ENCODE results near the gene AP1S2.
"Not testable (repeated sequence)": the region's sequence is repeated elsewhere in the genome, so short reads cannot be mapped to it uniquely, and the experiment has no call there.

AP1S2 gene

GRCh38 chrX:15854712-15855567 is at the start of gene AP1S2:
Gene AP1S2, minus strand, starts transcription at chrX:15854813. Its CDS starts 2,289 bp downstream, at chrX:15852524.
- peak; percentile 87 to 89 for DNase-seq (ENCODE audit: extremely low read depth in 1 of 2, low read depth in 1 of 2)

- no peak for DNase-seq (ENCODE audit: extremely low read depth in 1 of 2, low read depth in 1 of 2)
Observed at GRCh38 chrX:15903186-15903681, 48.6 kb upstream of the AP1S2 start.

- DNase-seq (ENCODE audit: extremely low read depth in 1 of 2, low read depth in 1 of 2) = no peak
Observed at GRCh38 chrX:15895334-15895733, 40.7 kb upstream of the AP1S2 start.

- DNase-seq (ENCODE audit: extremely low read depth in 1 of 2, low read depth in 1 of 2) = no peak
Observed at GRCh38 chrX:15894724-15895123, 40.1 kb upstream of the AP1S2 start.

- DNase-seq (ENCODE audit: extremely low read depth in 1 of 2, low read depth in 1 of 2) = no peak
Observed at GRCh38 chrX:15890463-15890862, 35.9 kb upstream of the AP1S2 start.

- DNase-seq (ENCODE audit: extremely low read depth in 1 of 2, low read depth in 1 of 2) = no peak
Observed at GRCh38 chrX:15888062-15888461, 33.4 kb upstream of the AP1S2 start.

GRCh38 chrX:15883540-15883863 is 28.9 kb upstream of the AP1S2 start:
- no peak for DNase-seq (ENCODE audit: extremely low read depth in 1 of 2, low read depth in 1 of 2)

- DNase-seq (ENCODE audit: extremely low read depth in 1 of 2, low read depth in 1 of 2) = no peak
Observed at GRCh38 chrX:15882704-15883539, 28.3 kb upstream of the AP1S2 start.

- DNase-seq (ENCODE audit: extremely low read depth in 1 of 2, low read depth in 1 of 2) = no peak
Observed at GRCh38 chrX:15881381-15881897, 26.8 kb upstream of the AP1S2 start.

GRCh38 chrX:15877914-15878313 is 23.3 kb upstream of the AP1S2 start:
- DNase-seq (ENCODE audit: extremely low read depth in 1 of 2, low read depth in 1 of 2) = not testable (repeated sequence)

- no peak for DNase-seq (ENCODE audit: extremely low read depth in 1 of 2, low read depth in 1 of 2)
Observed at GRCh38 chrX:15877380-15877779, 22.8 kb upstream of the AP1S2 start.

GRCh38 chrX:15874672-15875071 is 20.1 kb upstream of the AP1S2 start:
- no peak for DNase-seq (ENCODE audit: extremely low read depth in 1 of 2, low read depth in 1 of 2)

GRCh38 chrX:15873566-15873965 is 19.0 kb upstream of the AP1S2 start:
- DNase-seq (ENCODE audit: extremely low read depth in 1 of 2, low read depth in 1 of 2) = no peak

GRCh38 chrX:15870310-15870709 is 15.7 kb upstream of the AP1S2 start:
- no peak for DNase-seq (ENCODE audit: extremely low read depth in 1 of 2, low read depth in 1 of 2)

- no peak for DNase-seq (ENCODE audit: extremely low read depth in 1 of 2, low read depth in 1 of 2)
Observed at GRCh38 chrX:15869695-15870094, 15.1 kb upstream of the AP1S2 start.

GRCh38 chrX:15866147-15866546 is 11.5 kb upstream of the AP1S2 start:
- no peak for DNase-seq (ENCODE audit: extremely low read depth in 1 of 2, low read depth in 1 of 2)

- DNase-seq (ENCODE audit: extremely low read depth in 1 of 2, low read depth in 1 of 2) = no peak
Observed at GRCh38 chrX:15864629-15865028, 10.0 kb upstream of the AP1S2 start.

- no peak for DNase-seq (ENCODE audit: extremely low read depth in 1 of 2, low read depth in 1 of 2)
Observed at GRCh38 chrX:15864023-15864422, 9.4 kb upstream of the AP1S2 start.

- DNase-seq (ENCODE audit: extremely low read depth in 1 of 2, low read depth in 1 of 2) = no peak
Observed at GRCh38 chrX:15860921-15861320, 6.3 kb upstream of the AP1S2 start.

- DNase-seq (ENCODE audit: extremely low read depth in 1 of 2, low read depth in 1 of 2) = no peak
Observed at GRCh38 chrX:15858051-15858450, 3.4 kb upstream of the AP1S2 start.

GRCh38 chrX:15856636-15857035 is 2.0 kb upstream of the AP1S2 start:
- DNase-seq (ENCODE audit: extremely low read depth in 1 of 2, low read depth in 1 of 2) = no peak

GRCh38 chrX:15856222-15856587 is 1.6 kb upstream of the AP1S2 start:
- no peak for DNase-seq (ENCODE audit: extremely low read depth in 1 of 2, low read depth in 1 of 2)

Data from activated CD8-positive, alpha-beta memory T cell treated with anti-CD3 and anti-CD28 coated beads for 1 hour (primary cell).